CD4-positive, alpha-beta T cell treated with Interferon gamma for 1 hour (primary cell): ENCODE data around the gene PLSCR5.

Source experiments
- DNase-seq: peaks from one replicate; pipeline ENCODE4 v3.0.0-alpha.2; 2020

Gene PLSCR5

GRCh38 chr3:146543461-146544001 is 61.6 kb downstream of the PLSCR5 start:
- no peak for DNase-seq

GRCh38 chr3:146542978-146543377 is 62.2 kb downstream of the PLSCR5 start:
- DNase-seq = no peak

GRCh38 chr3:146542179-146542578 is 63.0 kb downstream of the PLSCR5 start:
- DNase-seq = peak; percentile 54

- DNase-seq = no peak
These were observed 64.2 kb downstream of the PLSCR5 start for GRCh38 chr3:146540978-146541377.

GRCh38 chr3:146540236-146540635 is 64.9 kb downstream of the PLSCR5 start:
- DNase-seq = no peak

- DNase-seq = no peak
These were observed 65.8 kb downstream of the PLSCR5 start for GRCh38 chr3:146539315-146539714.

- no peak for DNase-seq
These were observed 67.5 kb downstream of the PLSCR5 start for GRCh38 chr3:146537603-146538002.

- no peak for DNase-seq
These were observed 68.5 kb downstream of the PLSCR5 start for GRCh38 chr3:146536681-146537080.
